ENCODE measurements around the gene STMND1. TPM values are rescaled to one million over a fixed set of nuclear protein-coding genes. Genes with fewer than 3 reads are reported as not detected.

Gene STMND1
- total and polyA plus RNA-seq, 2 of the 8 experiments (the other 6 are each of a cell fraction or from before 2014, with no cell fraction given): not detected

DNA sequence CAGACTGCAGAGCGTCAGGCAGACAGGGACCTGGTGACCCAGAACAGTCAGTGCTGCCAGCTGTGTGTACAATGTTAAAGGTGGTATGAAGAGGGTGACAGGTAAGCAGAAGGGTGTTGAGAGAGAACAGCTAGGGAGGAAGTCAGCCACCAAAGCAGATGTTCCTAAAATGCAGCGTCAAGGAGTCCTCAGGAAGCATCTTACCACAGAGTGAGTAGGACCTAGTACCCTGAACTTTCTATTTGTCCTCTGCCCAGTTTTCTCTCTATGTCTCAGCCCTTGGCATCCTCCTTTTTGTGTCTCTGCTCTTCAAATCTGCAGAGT lies 14.2 kb downstream of the STMND1 start:
- H2BK5ac ChIP-seq (ENCODE audit: low read depth, low read length): no peak overlapping the region
- H3K36me3 ChIP-seq (ENCODE audit: control insufficient read depth in 2 of 4, insufficient read depth in 4 of 4, low read length in 3 of 4): no peaks in the 10 kb centered on the region
- no peak overlapping the region for H3K4me3 ChIP-seq (ENCODE audit: extremely low read depth in 1 of 4, insufficient read depth in 2 of 4, low read depth in 3 of 4, low read length in 4 of 4)
- no peak overlapping the region for H4K8ac ChIP-seq (ENCODE audit: extremely low read depth, insufficient read depth, low read length)
- H2AFZ ChIP-seq (ENCODE audit: low read length): 0 out of 2 replicates have a peak overlapping the region, but pooled peaks have one; percentile 60
- no peak overlapping the region for H2AK5ac ChIP-seq (ENCODE audit: low read depth, low read length)
- no peak for DNase-seq (ENCODE audit: low read depth in 1 of 2, low spot score in 2 of 2)
- no peak for TF ChIP-seq RXRA (IDR thresholded peaks at IDR 0.05; ENCODE audit: insufficient read depth, low read depth, low read length)
- TF ChIP-seq CEBPB (IDR thresholded peaks at IDR 0.05; ENCODE audit: low read depth, low read length): no peak
- TF ChIP-seq SIRT6 (IDR thresholded peaks at IDR 0.05; ENCODE audit: low read length): no peak
- TF ChIP-seq MAX (IDR thresholded peaks at IDR 0.05): no peak
- no peak for TF ChIP-seq CHD1 (IDR thresholded peaks at IDR 0.05; ENCODE audit: low read depth, low read length)
- TF ChIP-seq RFX5 (IDR thresholded peaks at IDR 0.05; ENCODE audit: borderline replicate concordance, low read depth, low read length): no peak
- TF ChIP-seq TCF12 (IDR thresholded peaks at IDR 0.05; ENCODE audit: low read depth, low read length): no peak
- TF ChIP-seq KDM4A (IDR thresholded peaks at IDR 0.05; ENCODE audit: low read depth, low read length, severe bottlenecking): no peak
- no peak for TF ChIP-seq TAF1 (IDR thresholded peaks at IDR 0.05; ENCODE audit: low read depth, low read length)
- no peak for TF ChIP-seq KDM5A (IDR thresholded peaks at IDR 0.05; ENCODE audit: low read length)
- TF ChIP-seq FOSL1 (IDR thresholded peaks at IDR 0.05; ENCODE audit: insufficient read depth, low read depth, low read length): no peak
- no peak for TF ChIP-seq TBP (IDR thresholded peaks at IDR 0.05; ENCODE audit: low read depth, low read length)
- TF ChIP-seq HDAC2 (IDR thresholded peaks at IDR 0.05; ENCODE audit: borderline replicate concordance in 1 of 2, low read depth in 2 of 2, low read length in 2 of 2): no peak
- TF ChIP-seq JUND (IDR thresholded peaks at IDR 0.05; ENCODE audit: low read length): no peak
- no peak for TF ChIP-seq BCL11A (IDR thresholded peaks at IDR 0.05; ENCODE audit: low read depth in 2 of 2, low read length in 2 of 2)
- no peak overlapping the region for H3K14ac ChIP-seq (ENCODE audit: insufficient read length)
- H3K18ac ChIP-seq (ENCODE audit: extremely low read depth, low read length): no peak overlapping the region
- POLR2A ChIA-PET (ENCODE audit: partially characterized antibody): no interaction called here
- H3K27ac ChIP-seq (ENCODE audit: low read depth, low read length): no peak overlapping the region
- no peak for FAIRE-seq
- no peaks in the 10 kb centered on the region for H3K79me1 ChIP-seq (ENCODE audit: low read depth, low read length)
- H3K56ac ChIP-seq (replicated peaks; ENCODE audit: insufficient read length, low read depth, low read length): no peak overlapping the region
- no peak overlapping the region for H2BK12ac ChIP-seq (ENCODE audit: low read depth, low read length)
- no peak overlapping the region for H2BK120ac ChIP-seq (replicated peaks; ENCODE audit: low read depth, low read length)
- H3K9ac ChIP-seq (replicated peaks in 1 of 4; ENCODE audit: extremely low read depth in 1 of 4, low read depth in 3 of 4, low read length in 3 of 4): no peak overlapping the region
- no peaks in the 10 kb centered on the region for H3K27me3 ChIP-seq (replicated peaks in 1 of 4; ENCODE audit: control insufficient read depth in 3 of 4, extremely low read depth in 1 of 4, insufficient read depth in 3 of 4, low read length in 3 of 4)
- no peaks in the 10 kb centered on the region for H3K79me2 ChIP-seq (ENCODE audit: control insufficient read depth in 1 of 2, insufficient read depth in 2 of 2, low read length in 2 of 2)
- H3K9me3 ChIP-seq (ENCODE audit: insufficient read depth in 2 of 2, low read depth in 1 of 2, low read length in 1 of 2): no peaks in the 10 kb centered on the region
- no peak overlapping the region for H4K91ac ChIP-seq (replicated peaks; ENCODE audit: insufficient read length, low read length)
- H4K20me1 ChIP-seq (replicated peaks in 1 of 2; ENCODE audit: control insufficient read depth in 1 of 2, insufficient read depth in 2 of 2, low read length in 2 of 2): no peaks in the 10 kb centered on the region
- H2BK15ac ChIP-seq (ENCODE audit: low read length): no peak overlapping the region
- CTCF ChIA-PET (ENCODE audit: partially characterized antibody): interaction anchor here (0.6 kb wide), 1 partner anchor 22 kb away, joined by 3 read pairs; no protein-coding TSS in a partner anchor
- no peak overlapping the region for H2BK20ac ChIP-seq (ENCODE audit: low read length)
- WGBS, 2 experiments (ENCODE audit: extremely low coverage in 1 of 2, insufficient coverage in 1 of 2, insufficient read length in 1 of 2, insufficient replicate concordance in 2 of 2, low coverage in 1 of 2, low lambda C conversion rate in 2 of 2, missing lambda C conversion rate in 1 of 2): 94% methylated on average over 2 of the region's 2 CpGs; no CpG with 5 or more reads in 1 of the 2 experiments
- no peaks in the 10 kb centered on the region for H3K23me2 ChIP-seq (ENCODE audit: low read depth, low read length)
- no peak overlapping the region for H4K5ac ChIP-seq (ENCODE audit: insufficient read length, low read depth, low read length)
- H3K4ac ChIP-seq (replicated peaks; ENCODE audit: insufficient read length, low read depth, low read length): no peak overlapping the region
- H3K23ac ChIP-seq (ENCODE audit: insufficient read length): no peak overlapping the region
- H3K4me1 ChIP-seq (replicated peaks in 1 of 4; ENCODE audit: control insufficient read depth in 3 of 4, insufficient read depth in 4 of 4, low read length in 3 of 4): no peaks in the 10 kb centered on the region
- no peak overlapping the region for H3K4me2 ChIP-seq (ENCODE audit: insufficient read depth in 1 of 2, low read depth in 2 of 2, low read length in 2 of 2)

Measured in H1 (cell line).